Parietal lobe (tissue), 1 donor: ENCODE measurements around the gene TMEM202. TPM values are rescaled to one million over a fixed set of nuclear protein-coding genes. Genes with fewer than 3 reads are reported as not detected.

Experiments used
- total RNA-seq: library from RNA; depleted of rRNA; stranded (reverse); fragments of >200 nt; gene quantifications from one replicate; pipeline ENCODE4 v1.2.3, GENCODE V29; 2014

Gene TMEM202
- not detected for total RNA-seq

GRCh38 chr15:72397796-72398588, at the start of gene TMEM202:
Gene TMEM202 (plus strand): TSS chr15:72398305. CDS start chr15:72398327, 22 bp downstream.

GRCh38 chr15:72375846-72376581, 22.1 kb upstream of the TMEM202 start, which contains the start of gene HEXA:
Gene HEXA (minus strand): TSS chr15:72376014. CDS start chr15:72375972, 42 bp downstream.

Other genes starting within 250 kb of the TMEM202 start
- 0.94 TPM for gene GRAMD2A, start 200.5 kb upstream of the TMEM202 start, total RNA-seq
- 306 TPM for gene PKM, start 167.1 kb upstream of the TMEM202 start, total RNA-seq
- 102 TPM for gene PARP6, start 125.8 kb upstream of the TMEM202 start, total RNA-seq
- 15.7 TPM for gene CELF6, start 78.1 kb upstream of the TMEM202 start, total RNA-seq
- gene HEXA, start 22.3 kb upstream of the TMEM202 start, total RNA-seq: 60.4 TPM
- 83.3 TPM for gene ARIH1, start 76.0 kb downstream of the TMEM202 start, total RNA-seq